ENCODE results near the gene TRIM66. TPM values are rescaled to one million over a fixed set of nuclear protein-coding genes. Genes with fewer than 3 reads are reported as not detected.

TRIM66 gene
- total and polyA plus RNA-seq, 10 of the 15 experiments (the other 5 are each of a cell fraction or from before 2014, with no cell fraction given): 1.7 to 14.5 (median 7.4) TPM

GRCh38 chr11:8584082-8584481 lies 98.4 kb downstream of the TRIM66 start:
- Histone ChIP-seq H3K4me1 (ENCODE audit: control insufficient read depth, insufficient read depth, low read length) (no peaks in the 10 kb centered on the region), H3K9me3 (replicated peaks; ENCODE audit: control insufficient read depth, insufficient read depth, low read length) (peaks cover 3% of the 10 kb centered on the region), H3K4me2 (ENCODE audit: control insufficient read depth, insufficient read depth) (no peak overlapping the region), H3K36me3 (ENCODE audit: control insufficient read depth in 2 of 2, insufficient read depth in 2 of 2, low read length in 1 of 2) (no peaks in the 10 kb centered on the region; a peak in 2 of 4 replicates), H3K27ac (ENCODE audit: control insufficient read depth, insufficient read depth) (no peak overlapping the region), H2AFZ (ENCODE audit: control insufficient read depth, low read depth, low read length) (no peak overlapping the region), H3K79me2 (ENCODE audit: control insufficient read depth, insufficient read depth, low read length) (no peaks in the 10 kb centered on the region), H3K4me3 (no peak overlapping the region), H3K9ac (ENCODE audit: control insufficient read depth, insufficient read depth, low read length) (no peak overlapping the region), H3K27me3 (replicated peaks in 1 of 2; ENCODE audit: control insufficient read depth in 2 of 2, insufficient read depth in 2 of 2, low read length in 1 of 2) (no peaks in the 10 kb centered on the region), H4K20me1 (ENCODE audit: control insufficient read depth, insufficient read depth) (no peaks in the 10 kb centered on the region)
- no peak for ATAC-seq
- ChIA-PET SMC1A (ENCODE audit: uncharacterized antibody, unreplicated experiment) (interaction anchor here (0.6 to 2.3 kb wide), 4 partner anchors 14 to 201 kb away, joined by 3 to 9 read pairs (median 3); no protein-coding TSS in a partner anchor), RAD21 (ENCODE audit: unreplicated experiment) (interaction anchor here (0.7 to 1.5 kb wide), 2 partner anchors 9 to 90 kb away, joined by 3 read pairs; no protein-coding TSS in a partner anchor), POLR2A (interaction anchor here (0.7 kb wide), 1 partner anchor 23 kb away, joined by 4 read pairs; no protein-coding TSS in a partner anchor), CTCF (interaction anchor here (0.7 to 3.2 kb wide), 3 partner anchors 10 to 17 kb away, joined by 3 to 17 read pairs (median 6); partner anchors contain the start of gene STK33)
- intact Hi-C loops (cut with micrococcal nuclease; ENCODE audit: unreplicated experiment): no loop called here
- WGBS (ENCODE audit: insufficient coverage, insufficient replicate concordance, low lambda C conversion rate, missing lambda C conversion rate): 94% methylated on average over 1 of the region's 1 CpG
- FAIRE-seq: no peak
- DNase-seq (ENCODE audit: low read depth, low spot score): no peak
- no TSS peak for BruUV-seq (replicated peaks)
- in situ Hi-C loops (cut with MboI): no loop called here
- TF ChIP-seq SP1 (IDR thresholded peaks at IDR 0.05; ENCODE audit: low read depth, low read length) (no peak), HCFC1 (IDR thresholded peaks at IDR 0.05; ENCODE audit: low read length) (no peak), CBX3 (IDR thresholded peaks at IDR 0.05; ENCODE audit: borderline replicate concordance, low read depth) (no peak), RAD51 (IDR thresholded peaks at IDR 0.05) (no peak), BHLHE40 (IDR thresholded peaks at IDR 0.05; ENCODE audit: borderline replicate concordance in 1 of 2, low read depth in 2 of 2, low read length in 1 of 2) (no peak), STAT3 (IDR thresholded peaks at IDR 0.05; ENCODE audit: low read depth, low read length) (no peak), NR2C1 (IDR thresholded peaks at IDR 0.05) (no peak), SIX5 (IDR thresholded peaks at IDR 0.05; ENCODE audit: low read depth, low read length, severe bottlenecking) (no peak), PAX5 (IDR thresholded peaks at IDR 0.05; ENCODE audit: borderline replicate concordance, low read depth, low read length) (no peak), CHD4 (IDR thresholded peaks at IDR 0.05) (no peak), RAD21 (IDR thresholded peaks at IDR 0.05; ENCODE audit: insufficient read depth, low read depth, low read length) (no peak), ASH2L (IDR thresholded peaks at IDR 0.05; ENCODE audit: borderline replicate concordance, low read depth) (no peak), HDGF (IDR thresholded peaks at IDR 0.05) (no peak), MLLT1 (IDR thresholded peaks at IDR 0.05) (no peak)
- TF ChIP-seq, protein P1, sequence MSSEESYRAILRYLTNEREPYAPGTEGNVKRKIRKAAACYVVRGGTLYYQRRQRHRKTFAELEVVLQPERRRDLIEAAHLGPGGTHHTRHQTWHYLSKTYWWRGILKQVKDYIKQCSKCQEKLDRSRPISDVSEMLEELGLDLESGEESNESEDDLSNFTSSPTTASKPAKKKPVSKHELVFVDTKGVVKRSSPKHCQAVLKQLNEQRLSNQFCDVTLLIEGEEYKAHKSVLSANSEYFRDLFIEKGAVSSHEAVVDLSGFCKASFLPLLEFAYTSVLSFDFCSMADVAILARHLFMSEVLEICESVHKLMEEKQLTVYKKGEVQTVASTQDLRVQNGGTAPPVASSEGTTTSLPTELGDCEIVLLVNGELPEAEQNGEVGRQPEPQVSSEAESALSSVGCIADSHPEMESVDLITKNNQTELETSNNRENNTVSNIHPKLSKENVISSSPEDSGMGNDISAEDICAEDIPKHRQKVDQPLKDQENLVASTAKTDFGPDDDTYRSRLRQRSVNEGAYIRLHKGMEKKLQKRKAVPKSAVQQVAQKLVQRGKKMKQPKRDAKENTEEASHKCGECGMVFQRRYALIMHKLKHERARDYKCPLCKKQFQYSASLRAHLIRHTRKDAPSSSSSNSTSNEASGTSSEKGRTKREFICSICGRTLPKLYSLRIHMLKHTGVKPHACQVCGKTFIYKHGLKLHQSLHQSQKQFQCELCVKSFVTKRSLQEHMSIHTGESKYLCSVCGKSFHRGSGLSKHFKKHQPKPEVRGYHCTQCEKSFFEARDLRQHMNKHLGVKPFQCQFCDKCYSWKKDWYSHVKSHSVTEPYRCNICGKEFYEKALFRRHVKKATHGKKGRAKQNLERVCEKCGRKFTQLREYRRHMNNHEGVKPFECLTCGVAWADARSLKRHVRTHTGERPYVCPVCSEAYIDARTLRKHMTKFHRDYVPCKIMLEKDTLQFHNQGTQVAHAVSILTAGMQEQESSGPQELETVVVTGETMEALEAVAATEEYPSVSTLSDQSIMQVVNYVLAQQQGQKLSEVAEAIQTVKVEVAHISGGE (CRISPR knock-in tag; IDR thresholded peaks at IDR 0.05): no peak
- TF ChIP-seq, protein P2, sequence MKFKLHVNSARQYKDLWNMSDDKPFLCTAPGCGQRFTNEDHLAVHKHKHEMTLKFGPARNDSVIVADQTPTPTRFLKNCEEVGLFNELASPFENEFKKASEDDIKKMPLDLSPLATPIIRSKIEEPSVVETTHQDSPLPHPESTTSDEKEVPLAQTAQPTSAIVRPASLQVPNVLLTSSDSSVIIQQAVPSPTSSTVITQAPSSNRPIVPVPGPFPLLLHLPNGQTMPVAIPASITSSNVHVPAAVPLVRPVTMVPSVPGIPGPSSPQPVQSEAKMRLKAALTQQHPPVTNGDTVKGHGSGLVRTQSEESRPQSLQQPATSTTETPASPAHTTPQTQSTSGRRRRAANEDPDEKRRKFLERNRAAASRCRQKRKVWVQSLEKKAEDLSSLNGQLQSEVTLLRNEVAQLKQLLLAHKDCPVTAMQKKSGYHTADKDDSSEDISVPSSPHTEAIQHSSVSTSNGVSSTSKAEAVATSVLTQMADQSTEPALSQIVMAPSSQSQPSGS (IDR thresholded peaks at IDR 0.05; ENCODE audit: low read length): no peak

Data from GM12878 (cell line).